SK-N-SH (cell line): ENCODE measurements around the gene TUBA1B. TPM values are rescaled to one million over a fixed set of nuclear protein-coding genes. Genes with fewer than 3 reads are reported as not detected.
"Not testable (repeated sequence)": the region's sequence is repeated elsewhere in the genome, so short reads cannot be mapped to it uniquely, and the experiment has no call there.

Experiments
- CTCF ChIA-PET: fragments of 300-600, 350-600 bp; formaldehyde crosslinking; extraction: SDS; loops from one replicate; lab custom pipeline; 2021; lab: Yijun Ruan, JAX
- POLR2A ChIA-PET: fragments of 350-600 bp; sonication (Branson Sonifier 250); formaldehyde crosslinking; extraction: SDS; loops from one replicate; lab custom pipeline; 2020; ENCODE audit warnings: antibody characterized with exemption, inconsistent platforms; lab: Yijun Ruan, JAX
- DNase-seq: peaks from one replicate; pipeline ENCODE4 v3.0.0; 2012
- H2AFZ ChIP-seq: fragments of 200-600 bp; sonication (generic); 2 replicates; pipeline ENCODE4 v1.8.1; 2016; ENCODE audit warnings: antibody characterized with exemption, mild to moderate bottlenecking, low read depth
- H3F3A ChIP-seq: fragments of 200-600 bp; sonication (generic); replicated peaks from 2 replicates; pipeline ENCODE3; 2016; ENCODE audit warnings: antibody characterized with exemption, mild to moderate bottlenecking; ENCODE audit not compliant: insufficient read depth
- H3K27ac ChIP-seq, 2 experiments: fragments of 200-500 bp in 1 of 2; fragments of 200-600 bp in 1 of 2; sonication (Bioruptor generic) in 1 of 2; sonication (generic), shearing (Covaris generic) in 1 of 2; 2 replicates each; pipeline versions ENCODE4 v1.5.1 to v1.6.1; 2014 to 2016; ENCODE audit warnings: low read depth in 2 of 2, inconsistent platforms in 1 of 2, low read length in 1 of 2, mild to moderate bottlenecking in 1 of 2, mixed read lengths in 1 of 2
- H3K27me3 ChIP-seq: fragments of 200-600 bp; sonication (generic), shearing (Covaris generic); 2 replicates; pipeline ENCODE4 v1.6.1; 2016; ENCODE audit warnings: mixed run types; ENCODE audit not compliant: insufficient read depth
- H3K36me3 ChIP-seq, 2 experiments: fragments of 200-500 bp in 1 of 2; fragments of 200-600 bp in 1 of 2; sonication (Bioruptor generic) in 1 of 2; sonication (generic) in 1 of 2; replicated peaks in 1 of 2; 2 replicates each; pipeline versions ENCODE3 to v1.5.1; 2014 to 2016; ENCODE audit warnings: low read length in 1 of 2, mild to moderate bottlenecking in 1 of 2; ENCODE audit not compliant: insufficient read depth in 2 of 2, control insufficient read depth in 1 of 2
- H3K4me1 ChIP-seq, 2 experiments: fragments of 200-500 bp in 1 of 2; fragments of 200-600 bp in 1 of 2; sonication (Bioruptor generic) in 1 of 2; sonication (generic), shearing (Covaris generic) in 1 of 2; 2 replicates each; pipeline versions ENCODE4 v1.5.1 to v1.6.1; 2014 to 2016; ENCODE audit warnings: low read depth in 1 of 2, low read length in 1 of 2, mixed run types in 1 of 2; ENCODE audit not compliant: insufficient read depth in 2 of 2, control insufficient read depth in 1 of 2
- H3K4me2 ChIP-seq: fragments of 200-600 bp; sonication (generic), shearing (Covaris generic); 2 replicates; pipeline ENCODE4 v1.6.1; 2017; ENCODE audit warnings: mixed run types
- H3K4me3 ChIP-seq, 2 experiments: fragments of 200-500 bp in 1 of 2; fragments of 200-600 bp in 1 of 2; sonication (Bioruptor generic) in 1 of 2; sonication (generic), shearing (Covaris generic) in 1 of 2; 2 replicates each; pipeline versions ENCODE4 v1.5.1 to v1.8.1; 2014 to 2016; ENCODE audit warnings: low read depth in 2 of 2, inconsistent platforms in 1 of 2, low read length in 1 of 2, mild to moderate bottlenecking in 1 of 2, mixed read lengths in 1 of 2, moderate library complexity in 1 of 2
- H3K79me2 ChIP-seq: fragments of 200-600 bp; sonication (generic); 2 replicates; pipeline ENCODE4 v1.8.1; 2017; ENCODE audit warnings: mild to moderate bottlenecking; ENCODE audit not compliant: insufficient read depth
- H3K9ac ChIP-seq: fragments of 200-600 bp; sonication (generic); 2 replicates; pipeline ENCODE4 v1.6.1; 2017; ENCODE audit warnings: mixed run types
- H3K9me2 ChIP-seq: fragments of 200-600 bp; sonication (generic); 2 replicates; pipeline ENCODE4 v1.6.1; 2017; ENCODE audit warnings: mixed run types
- H3K9me3 ChIP-seq: fragments of 200-600 bp; sonication (generic); 2 replicates; pipeline ENCODE4 v1.6.1; 2017; ENCODE audit warnings: mixed run types, mild to moderate bottlenecking, moderate library complexity
- H4K20me1 ChIP-seq: fragments of 200-600 bp; sonication (generic); 2 replicates; pipeline ENCODE4 v1.6.1; 2017; ENCODE audit warnings: mild to moderate bottlenecking, mixed run types; ENCODE audit not compliant: insufficient read depth
- ELF1 ChIP-seq: IDR thresholded peaks from 2 replicates; pipeline ENCODE4 v1.4.0; 2012
- EZH2phosphoT487 ChIP-seq: fragments of 200-600 bp; sonication (generic); IDR thresholded peaks from 2 replicates; pipeline ENCODE4 v1.6.1; 2017; ENCODE audit warnings: low read depth, mixed run types, mild to moderate bottlenecking, antibody characterized with exemption, moderate library complexity, borderline replicate concordance
- FOXM1 ChIP-seq: IDR thresholded peaks from 2 replicates; pipeline ENCODE4 v1.4.0; 2012; ENCODE audit warnings: low read depth, mild to moderate bottlenecking
- JUND ChIP-seq: IDR thresholded peaks from 2 replicates; pipeline ENCODE4 v1.4.0; 2012
- MXI1 ChIP-seq: IDR thresholded peaks from 2 replicates; pipeline ENCODE4 v1.6.1; 2012; ENCODE audit warnings: mild to moderate bottlenecking, low read depth, low read length, improper control_type of control experiment
- NRF1 ChIP-seq: IDR thresholded peaks from 2 replicates; pipeline ENCODE4 v1.6.1; 2012; ENCODE audit warnings: low read depth, mild to moderate bottlenecking, low read length
- RAD21 ChIP-seq: IDR thresholded peaks from 2 replicates; pipeline ENCODE4 v1.6.1; 2012; ENCODE audit warnings: mild to moderate bottlenecking, low read length
- RCOR1 ChIP-seq: fragments of 150-350 bp; IDR thresholded peaks from 2 replicates; pipeline ENCODE4 v1.6.1; 2017; ENCODE audit warnings: antibody characterized with exemption, low read length
- RFX5 ChIP-seq: IDR thresholded peaks from 2 replicates; pipeline ENCODE4 v1.6.1; 2012; ENCODE audit warnings: mild to moderate bottlenecking, improper control_type of control experiment, low read length
- RXRA ChIP-seq: IDR thresholded peaks from 2 replicates; pipeline ENCODE4 v1.4.0; 2012; ENCODE audit warnings: low read depth, mild to moderate bottlenecking, borderline replicate concordance
- SIN3A ChIP-seq: IDR thresholded peaks from 2 replicates; pipeline ENCODE4 v1.6.1; 2012; ENCODE audit warnings: low read depth, mild to moderate bottlenecking, low read length, moderate library complexity, borderline replicate concordance
- TCF12 ChIP-seq: IDR thresholded peaks from 2 replicates; pipeline ENCODE4 v1.4.0; 2012
- YY1 ChIP-seq: IDR thresholded peaks from 2 replicates; pipeline ENCODE4 v1.4.0; 2012; ENCODE audit warnings: low read depth, mild to moderate bottlenecking
- WGBS: methylation state at CpG from one replicate; pipeline ENCODE4 v1.1.6; 2017; ENCODE audit warnings: low lambda C conversion rate; 5-methylcytosine and 5-hydroxymethylcytosine counted together
- polyA plus RNA-seq, 3 experiments: library from polyadenylated mRNA; depleted of rRNA; stranded (reverse); fragments of >200 nt; gene quantifications; 2 replicates each; pipeline ENCODE4 v1.2.3, GENCODE V29; 2012
- TF ChIP-seq, protein P1 (sequence below): fragments of 150-350 bp; IDR thresholded peaks from 2 replicates; pipeline ENCODE4 v1.6.1; 2017; ENCODE audit warnings: antibody characterized with exemption, low read length, low read depth, borderline replicate concordance
- TF ChIP-seq, protein P2 (sequence below): IDR thresholded peaks from 2 replicates; pipeline ENCODE4 v1.6.1; 2012; ENCODE audit warnings: mild to moderate bottlenecking, low read depth, low read length, moderate library complexity
- TF ChIP-seq, protein P3 (sequence below): IDR thresholded peaks from 2 replicates; pipeline ENCODE4 v1.4.0; 2012; ENCODE audit warnings: low read depth

The TUBA1B gene
- polyA plus RNA-seq, 1 of the 3 experiments (the other 2 are of a cell fraction), result 2,454 TPM

DNA sequence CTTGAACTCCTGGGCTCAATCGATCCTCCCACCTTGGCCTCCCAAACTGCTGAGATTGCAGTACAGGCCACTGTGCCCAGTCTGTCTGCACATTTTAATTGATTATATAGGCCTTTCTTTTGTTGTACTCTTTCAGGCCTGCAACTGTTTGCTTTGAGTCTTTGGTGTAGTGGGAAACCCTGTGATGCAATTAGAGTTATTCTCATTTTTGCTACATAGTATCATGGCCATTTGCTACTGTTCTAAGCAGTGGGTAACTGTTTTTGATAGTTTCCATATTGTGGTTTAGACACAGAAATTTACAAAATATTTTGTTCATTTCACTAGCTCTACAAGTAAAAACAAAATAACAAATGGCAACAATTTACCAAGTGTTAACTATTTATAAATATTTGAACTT, 6.3 kb upstream of the TUBA1B start:
- Histone ChIP-seq H3K9me2 (no peaks in the 10 kb centered on the region), H3K9me3 (no peaks in the 10 kb centered on the region), H3K9ac (no peak overlapping the region), H3K4me1 (no peaks in the 10 kb centered on the region; a peak in 2 of 4 replicates), H3K79me2 (peaks cover 24% of the 10 kb centered on the region), H3K4me3 (no peak overlapping the region), H3K27me3 (no peaks in the 10 kb centered on the region), H3K27ac (no peak overlapping the region), H3K36me3 (no peaks in the 10 kb centered on the region), H2AFZ (no peak overlapping the region), H4K20me1 (no peaks in the 10 kb centered on the region), H3F3A (peaks cover 9% of the 10 kb centered on the region), H3K4me2 (no peak overlapping the region)
- POLR2A ChIA-PET, result no interaction called here
- TF ChIP-seq, protein P1, sequence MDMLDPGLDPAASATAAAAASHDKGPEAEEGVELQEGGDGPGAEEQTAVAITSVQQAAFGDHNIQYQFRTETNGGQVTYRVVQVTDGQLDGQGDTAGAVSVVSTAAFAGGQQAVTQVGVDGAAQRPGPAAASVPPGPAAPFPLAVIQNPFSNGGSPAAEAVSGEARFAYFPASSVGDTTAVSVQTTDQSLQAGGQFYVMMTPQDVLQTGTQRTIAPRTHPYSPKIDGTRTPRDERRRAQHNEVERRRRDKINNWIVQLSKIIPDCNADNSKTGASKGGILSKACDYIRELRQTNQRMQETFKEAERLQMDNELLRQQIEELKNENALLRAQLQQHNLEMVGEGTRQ, result no peak
- TF ChIP-seq MXI1, result no peak
- no peak for TF ChIP-seq SIN3A
- no peak for TF ChIP-seq RXRA
- no peak for TF ChIP-seq RAD21
- TF ChIP-seq FOXM1, result no peak
- no peak for TF ChIP-seq NRF1
- no peak for TF ChIP-seq YY1
- TF ChIP-seq ELF1, result no peak
- TF ChIP-seq, protein P2, sequence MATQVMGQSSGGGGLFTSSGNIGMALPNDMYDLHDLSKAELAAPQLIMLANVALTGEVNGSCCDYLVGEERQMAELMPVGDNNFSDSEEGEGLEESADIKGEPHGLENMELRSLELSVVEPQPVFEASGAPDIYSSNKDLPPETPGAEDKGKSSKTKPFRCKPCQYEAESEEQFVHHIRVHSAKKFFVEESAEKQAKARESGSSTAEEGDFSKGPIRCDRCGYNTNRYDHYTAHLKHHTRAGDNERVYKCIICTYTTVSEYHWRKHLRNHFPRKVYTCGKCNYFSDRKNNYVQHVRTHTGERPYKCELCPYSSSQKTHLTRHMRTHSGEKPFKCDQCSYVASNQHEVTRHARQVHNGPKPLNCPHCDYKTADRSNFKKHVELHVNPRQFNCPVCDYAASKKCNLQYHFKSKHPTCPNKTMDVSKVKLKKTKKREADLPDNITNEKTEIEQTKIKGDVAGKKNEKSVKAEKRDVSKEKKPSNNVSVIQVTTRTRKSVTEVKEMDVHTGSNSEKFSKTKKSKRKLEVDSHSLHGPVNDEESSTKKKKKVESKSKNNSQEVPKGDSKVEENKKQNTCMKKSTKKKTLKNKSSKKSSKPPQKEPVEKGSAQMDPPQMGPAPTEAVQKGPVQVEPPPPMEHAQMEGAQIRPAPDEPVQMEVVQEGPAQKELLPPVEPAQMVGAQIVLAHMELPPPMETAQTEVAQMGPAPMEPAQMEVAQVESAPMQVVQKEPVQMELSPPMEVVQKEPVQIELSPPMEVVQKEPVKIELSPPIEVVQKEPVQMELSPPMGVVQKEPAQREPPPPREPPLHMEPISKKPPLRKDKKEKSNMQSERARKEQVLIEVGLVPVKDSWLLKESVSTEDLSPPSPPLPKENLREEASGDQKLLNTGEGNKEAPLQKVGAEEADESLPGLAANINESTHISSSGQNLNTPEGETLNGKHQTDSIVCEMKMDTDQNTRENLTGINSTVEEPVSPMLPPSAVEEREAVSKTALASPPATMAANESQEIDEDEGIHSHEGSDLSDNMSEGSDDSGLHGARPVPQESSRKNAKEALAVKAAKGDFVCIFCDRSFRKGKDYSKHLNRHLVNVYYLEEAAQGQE, result no peak
- no peak for TF ChIP-seq TCF12
- TF ChIP-seq, protein P3, sequence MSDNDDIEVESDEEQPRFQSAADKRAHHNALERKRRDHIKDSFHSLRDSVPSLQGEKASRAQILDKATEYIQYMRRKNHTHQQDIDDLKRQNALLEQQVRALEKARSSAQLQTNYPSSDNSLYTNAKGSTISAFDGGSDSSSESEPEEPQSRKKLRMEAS, result no peak
- no peak for TF ChIP-seq JUND
- no peak for TF ChIP-seq RFX5
- no peak for TF ChIP-seq RCOR1
- no peak for TF ChIP-seq EZH2phosphoT487
- CTCF ChIA-PET, result interaction anchor here (1.2 kb wide), 1 partner anchor 8 kb away, joined by 3 read pairs; no protein-coding TSS in a partner anchor
- WGBS, result 100% methylated on average over 1 of the region's 1 CpG
- no peak for DNase-seq

DNA sequence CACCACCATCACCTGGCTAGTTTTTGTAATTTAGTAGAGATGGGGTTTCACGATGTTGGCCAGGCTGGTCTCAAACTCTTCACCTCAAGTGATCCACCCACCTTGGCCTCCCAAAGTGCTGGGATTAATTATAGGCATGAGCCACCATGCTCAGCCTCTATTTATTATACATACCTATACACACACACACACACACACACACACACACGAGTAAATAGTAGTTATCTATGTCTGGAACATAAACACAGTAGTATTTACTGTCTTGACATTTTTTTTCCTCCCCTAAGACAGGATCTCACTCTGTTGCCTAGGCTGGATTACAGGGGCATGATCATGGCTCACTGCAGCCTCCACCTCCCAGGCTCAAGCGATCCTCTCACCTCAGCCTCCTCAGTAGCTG, 5.8 kb upstream of the TUBA1B start:
- WGBS, result 98% methylated on average over 3 of the region's 3 CpGs
- DNase-seq, H3K9me2 ChIP-seq, H3K27ac ChIP-seq, POLR2A ChIA-PET, H3K4me1 ChIP-seq, H4K20me1 ChIP-seq, H3K4me3 ChIP-seq, H2AFZ ChIP-seq, H3K9me3 ChIP-seq, H3K4me2 ChIP-seq, H3K27me3 ChIP-seq, H3K36me3 ChIP-seq, H3K9ac ChIP-seq, CTCF ChIA-PET: not testable (repeated sequence)
- Histone ChIP-seq H3K79me2 (peaks cover 29% of the 10 kb centered on the region), H3F3A (peaks cover 13% of the 10 kb centered on the region)
